IMR-90 (cell line): ENCODE data around the gene CUL4B. TPM values are rescaled to one million over a fixed set of nuclear protein-coding genes. Genes with fewer than 3 reads are reported as not detected.

Experiments
- ATAC-seq: fragments of 200-7000 bp; cut with Tn5 transposase; 2 replicates; pipeline ENCODE4 v1.9.1; 2020; ENCODE audit warnings: low read depth, mild to moderate bottlenecking, moderate library complexity
- BruUV-seq: library from RNA; stranded (reverse); fragments of 400-500 nt; replicated peaks from 2 replicates; lab custom pipeline; 2021; lab: Mats Ljungman, UMichigan
- CTCF ChIA-PET: fragments of 300-600 bp; formaldehyde crosslinking; extraction: SDS; loops from one replicate; lab custom pipeline; 2021; ENCODE audit warnings: antibody characterized with exemption; lab: Yijun Ruan, JAX
- POLR2A ChIA-PET: fragments of 300-600 bp; sonication (Branson Sonifier 250); formaldehyde crosslinking; loops from one replicate; lab custom pipeline; 2022; ENCODE audit warnings: antibody characterized with exemption; ENCODE audit not compliant: unreplicated experiment; lab: Charles Lee
- DNase-seq: peaks from one replicate; pipeline ENCODE4 v3.0.0; 2013
- H2AFZ ChIP-seq: replicated peaks from 2 replicates; pipeline ENCODE3; 2013; ENCODE audit warnings: low read length, mild to moderate bottlenecking; ENCODE audit not compliant: poor library complexity
- H2AK5ac ChIP-seq: 2 replicates; pipeline ENCODE4 v1.6.1; 2013; ENCODE audit warnings: low read depth, low read length, inconsistent platforms
- H2AK9ac ChIP-seq: replicated peaks from 2 replicates; pipeline ENCODE3; 2013; ENCODE audit warnings: mild to moderate bottlenecking, low read depth, low read length, moderate library complexity; ENCODE audit not compliant: poor library complexity
- H2BK120ac ChIP-seq: 2 replicates; pipeline ENCODE4 v1.6.1; 2013; ENCODE audit warnings: low read depth, low read length, inconsistent platforms
- H2BK15ac ChIP-seq: 3 replicates; pipeline ENCODE4 v1.6.1; 2013; ENCODE audit warnings: low read depth, low read length, inconsistent platforms
- H2BK20ac ChIP-seq: 2 replicates; pipeline ENCODE4 v1.6.1; 2013; ENCODE audit warnings: low read depth, mild to moderate bottlenecking, inconsistent platforms, low read length, moderate library complexity
- H2BK5ac ChIP-seq: 2 replicates; pipeline ENCODE4 v1.6.1; 2013; ENCODE audit warnings: mild to moderate bottlenecking, low read depth, low read length, inconsistent platforms; ENCODE audit not compliant: poor library complexity, severe bottlenecking
- H3K14ac ChIP-seq: replicated peaks from 2 replicates; pipeline ENCODE4 v1.6.1; 2013; ENCODE audit warnings: low read depth, low read length, inconsistent platforms
- H3K18ac ChIP-seq: 2 replicates; pipeline ENCODE4 v1.6.1; 2013; ENCODE audit warnings: low read depth, low read length, control low read depth
- H3K23ac ChIP-seq: 2 replicates; pipeline ENCODE4 v1.6.1; 2013; ENCODE audit warnings: low read depth, low read length, inconsistent platforms
- H3K27ac ChIP-seq: 2 replicates; pipeline ENCODE4 v1.5.1; 2013; ENCODE audit warnings: mild to moderate bottlenecking, control low read depth, low read length; ENCODE audit not compliant: insufficient read depth
- H3K27me3 ChIP-seq: 2 replicates; pipeline ENCODE4 v1.6.1; 2013; ENCODE audit warnings: low read length; ENCODE audit not compliant: control insufficient read depth, insufficient read depth
- H3K36me3 ChIP-seq: 2 replicates; pipeline ENCODE4 v1.6.1; 2013; ENCODE audit warnings: low read length, mixed read lengths; ENCODE audit not compliant: control insufficient read depth, insufficient read depth
- H3K4ac ChIP-seq: 2 replicates; pipeline ENCODE4 v1.6.1; 2013; ENCODE audit warnings: low read depth, low read length, inconsistent platforms
- H3K4me1 ChIP-seq: 2 replicates; pipeline ENCODE4 v1.6.1; 2013; ENCODE audit warnings: low read length, mixed read lengths; ENCODE audit not compliant: control insufficient read depth, insufficient read depth
- H3K4me2 ChIP-seq: 2 replicates; pipeline ENCODE4 v1.6.1; 2013; ENCODE audit warnings: low read depth, mild to moderate bottlenecking, control low read depth, low read length, moderate library complexity
- H3K4me3 ChIP-seq: 2 replicates; pipeline ENCODE4 v1.5.1; 2013; ENCODE audit warnings: low read depth, mild to moderate bottlenecking, control low read depth, low read length, moderate library complexity; ENCODE audit not compliant: insufficient read depth
- H3K56ac ChIP-seq: 2 replicates; pipeline ENCODE4 v1.6.1; 2013; ENCODE audit warnings: low read length, inconsistent platforms; ENCODE audit not compliant: insufficient read depth; ENCODE audit errors: extremely low read depth
- H3K79me1 ChIP-seq, 2 experiments: 2 replicates each; pipeline ENCODE4 v1.6.1; 2013; ENCODE audit warnings: low read length in 2 of 2, inconsistent platforms in 1 of 2, low read depth in 1 of 2
- H3K9ac ChIP-seq: 2 replicates; pipeline ENCODE4 v1.6.1; 2013; ENCODE audit warnings: low read depth, low read length, control low read depth
- H3K9me1 ChIP-seq: 2 replicates; pipeline ENCODE4 v1.6.1; 2013; ENCODE audit warnings: low read length, inconsistent platforms; ENCODE audit not compliant: insufficient read depth
- H3K9me3 ChIP-seq: 2 replicates; pipeline ENCODE4 v1.6.1; 2013; ENCODE audit warnings: low read length; ENCODE audit not compliant: control insufficient read depth, insufficient read depth
- H4K20me1 ChIP-seq: 2 replicates; pipeline ENCODE4 v1.6.1; 2013; ENCODE audit warnings: low read length, inconsistent platforms; ENCODE audit not compliant: insufficient read depth
- H4K5ac ChIP-seq: 2 replicates; pipeline ENCODE4 v1.6.1; 2013; ENCODE audit warnings: mild to moderate bottlenecking, low read depth, low read length, control low read depth
- H4K8ac ChIP-seq, 2 experiments: 2 replicates each; pipeline ENCODE4 v1.6.1; 2013; ENCODE audit warnings: low read depth in 2 of 2, low read length in 2 of 2, control low read depth in 1 of 2, inconsistent platforms in 1 of 2
- H4K91ac ChIP-seq: 2 replicates; pipeline ENCODE4 v1.6.1; 2013; ENCODE audit warnings: low read depth, low read length, inconsistent platforms; ENCODE audit not compliant: insufficient read depth
- BHLHE40 ChIP-seq: fragments of 150-350 bp; IDR thresholded peaks from 2 replicates; pipeline ENCODE4 v1.6.1; 2016; ENCODE audit warnings: mild to moderate bottlenecking, low read depth, low read length
- CEBPB ChIP-seq: IDR thresholded peaks from 2 replicates; pipeline ENCODE4 v1.6.1; 2012; ENCODE audit warnings: low read depth, low read length, improper control_type of control experiment
- CHD1 ChIP-seq: IDR thresholded peaks from 2 replicates; pipeline ENCODE4 v1.6.1; 2012; ENCODE audit warnings: low read depth, low read length, improper control_type of control experiment
- FOS ChIP-seq: fragments of 150-350 bp; IDR thresholded peaks from 2 replicates; pipeline ENCODE4 v1.6.1; 2016; ENCODE audit warnings: low read depth, low read length
- MAFK ChIP-seq: IDR thresholded peaks from 2 replicates; pipeline ENCODE4 v1.6.1; 2012; ENCODE audit warnings: low read depth, low read length, improper control_type of control experiment
- MAZ ChIP-seq: IDR thresholded peaks from 2 replicates; pipeline ENCODE4 v1.6.1; 2012; ENCODE audit warnings: low read depth, mild to moderate bottlenecking, low read length, improper control_type of control experiment, moderate library complexity, borderline replicate concordance
- MXI1 ChIP-seq: IDR thresholded peaks from 2 replicates; pipeline ENCODE4 v1.6.1; 2012; ENCODE audit warnings: low read depth, mild to moderate bottlenecking, low read length, moderate library complexity, borderline replicate concordance
- NFE2L2 ChIP-seq: fragments of 150-350 bp; IDR thresholded peaks from 2 replicates; pipeline ENCODE4 v1.6.1; 2016; ENCODE audit warnings: low read depth, mild to moderate bottlenecking, low read length
- POLR2A ChIP-seq: IDR thresholded peaks from 2 replicates; pipeline ENCODE4 v1.6.1; 2012; ENCODE audit warnings: mild to moderate bottlenecking, low read depth, low read length
- RAD21 ChIP-seq: IDR thresholded peaks from 2 replicates; pipeline ENCODE4 v1.6.1; 2012; ENCODE audit warnings: low read length, improper control_type of control experiment
- RCOR1 ChIP-seq: IDR thresholded peaks from 2 replicates; pipeline ENCODE4 v1.6.1; 2012; ENCODE audit warnings: mild to moderate bottlenecking, low read length, improper control_type of control experiment; ENCODE audit not compliant: insufficient replicate concordance
- RFX5 ChIP-seq: IDR thresholded peaks from 2 replicates; pipeline ENCODE4 v1.8.0; 2012; ENCODE audit warnings: low read depth, mild to moderate bottlenecking, low read length, moderate library complexity
- SMC3 ChIP-seq: fragments of 150-350 bp; IDR thresholded peaks from 2 replicates; pipeline ENCODE4 v1.6.1; 2016; ENCODE audit warnings: low read depth, mild to moderate bottlenecking, antibody characterized with exemption, low read length, moderate library complexity
- WGBS, 2 experiments: methylation state at CpG; one replicate each; pipeline versions ENCODE4 v1.1.5 to v1.1.7; 2013; ENCODE audit warnings: missing lambda C conversion rate in 2 of 2; ENCODE audit not compliant: insufficient read length in 1 of 2; ENCODE audit errors: extremely low coverage in 2 of 2; 5-methylcytosine and 5-hydroxymethylcytosine counted together
- dilution Hi-C: fragments of 300-500 bp; cut with HindIII; formaldehyde crosslinking; loops from one replicate; pipeline ENCODE4 v1.14.3; 2018; ENCODE audit warnings: low sequenced_read_pairs; ENCODE audit not compliant: unreplicated experiment
- in situ Hi-C: fragments of 300-500 bp; cut with MboI; formaldehyde crosslinking; loops from 3 replicates; pipeline ENCODE4 v1.14.3; 2019; ENCODE audit warnings: low sequenced_read_pairs, inconsistent platforms, mixed read lengths
- intact Hi-C: fragments of 100-400 bp; cut with micrococcal nuclease; formaldehyde crosslinking; loops from 2 replicates; pipeline ENCODE4 v1.10.0; 2022
- polyA plus RNA-seq, 3 experiments: library from polyadenylated mRNA; depleted of rRNA; stranded (reverse); fragments of >200 nt; gene quantifications; 2 replicates each; pipeline ENCODE4 v1.2.3, GENCODE V29; 2012; ENCODE audit warnings: low replicate concordance in 1 of 3
- total RNA-seq: library from RNA; depleted of rRNA; stranded (reverse); fragments of >200 nt; gene quantifications from 2 replicates; pipeline ENCODE4 v1.2.3, GENCODE V29; 2012
- TF ChIP-seq, protein P1 (sequence below): fragments of 150-350 bp; IDR thresholded peaks from 2 replicates; pipeline ENCODE4 v1.6.1; 2016; ENCODE audit warnings: low read depth, mild to moderate bottlenecking, low read length, moderate library complexity, borderline replicate concordance
- TF ChIP-seq, protein P2 (sequence below): fragments of 150-350 bp; IDR thresholded peaks from 2 replicates; pipeline ENCODE4 v1.6.1; 2017; ENCODE audit warnings: mild to moderate bottlenecking, antibody characterized with exemption, low read length, low read depth
- TF ChIP-seq, protein P3 (sequence below): conservative IDR thresholded peaks from 2 replicates; pipeline ENCODE4 v1.5.1; 2012; ENCODE audit warnings: mild to moderate bottlenecking, low read depth, low read length, improper control_type of control experiment

Gene CUL4B
- total and polyA plus RNA-seq, 2 of the 4 experiments (the other 2 are of a cell fraction) = 19.4 to 30.9 TPM

DNA sequence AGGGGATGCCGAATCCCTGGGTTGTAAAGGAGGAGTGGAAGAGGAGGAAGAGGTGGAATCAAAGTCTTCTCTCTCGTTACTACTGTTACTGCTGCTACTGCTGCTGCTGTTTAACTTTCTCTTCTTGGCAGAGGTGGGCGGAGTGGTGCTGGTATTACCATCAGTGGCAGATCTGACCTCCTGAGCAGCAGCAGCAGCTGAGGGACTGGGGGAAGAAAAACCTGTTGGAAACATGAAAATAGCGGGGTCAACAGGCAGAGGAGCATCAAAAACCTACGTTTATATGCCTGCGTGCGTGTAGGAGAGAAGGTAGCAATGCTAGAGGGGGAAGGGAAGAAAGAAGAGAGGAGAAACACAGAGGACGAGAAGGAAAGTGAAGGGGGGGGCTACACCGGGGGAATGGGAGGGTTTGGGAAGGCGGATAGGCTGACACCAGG, 339 bp downstream of the CUL4B start:
- in situ Hi-C loops = no loop called here
- Histone ChIP-seq H4K91ac (peak overlapping the region; percentile 86), H3K56ac (peak overlapping the region; percentile 87), H4K5ac (peak overlapping the region; percentile 93), H2AK5ac (peak overlapping the region; percentile 47; the same call in 1 of the 2 replicates), H2BK15ac (peak overlapping the region; percentile 82; the same call in 2 of the 3 replicates), H3K14ac (peak overlapping the region; percentile 90), H2BK5ac (peak overlapping the region; percentile 96), H3K27ac (peak overlapping the region; percentile 84), H4K20me1 (no peaks in the 10 kb centered on the region), H3K4ac (peak overlapping the region; percentile 94), H2BK20ac (peak overlapping the region; percentile 46; the same call in 1 of the 2 replicates), H2BK120ac (peak overlapping the region; percentile 62), H3K4me2 (peak overlapping the region; percentile 93), H3K79me1 (no peaks in the 10 kb centered on the region; a peak in 1 of 4 replicates), H3K9me3 (no peaks in the 10 kb centered on the region), H2AFZ (peak overlapping the region; percentile 94), H3K27me3 (no peaks in the 10 kb centered on the region), H2AK9ac (peak overlapping the region; percentile 87), H3K36me3 (no peaks in the 10 kb centered on the region; the same call in 1 of the 2 replicates), H3K9me1 (no peaks in the 10 kb centered on the region), H4K8ac (peak overlapping the region; percentile 65 to 75; a peak in 2 of 4 replicates), H3K4me1 (no peaks in the 10 kb centered on the region), H3K23ac (peak overlapping the region; percentile 62), H3K4me3 (peak overlapping the region; percentile 99), H3K18ac (peak overlapping the region; percentile 95), H3K9ac (peak overlapping the region; percentile 99)
- dilution Hi-C loops = no loop called here
- intact Hi-C loops = loop anchor here (1.0 to 2.0 kb wide), 2 partner anchors 10 to 70 kb away; partner anchors contain the start of gene C1GALT1C1
- DNase-seq (peak; percentile 39), ATAC-seq (peak; percentile 33)
- POLR2A ChIA-PET = interaction anchor here (0.6 to 2.0 kb wide), 3 partner anchors 11 to 85 kb away, joined by 3 to 10 read pairs (median 4); partner anchors contain the start of gene MCTS1
- 25% methylated on average over 2 of the region's 10 CpGs; no CpG with 5 or more reads in 1 of the 2 experiments for WGBS, 2 experiments
- TSS peak; percentile 92 for BruUV-seq
- TF ChIP-seq NFE2L2 = no peak
- no peak for TF ChIP-seq BHLHE40
- no peak for TF ChIP-seq MAFK
- TF ChIP-seq, protein P1, sequence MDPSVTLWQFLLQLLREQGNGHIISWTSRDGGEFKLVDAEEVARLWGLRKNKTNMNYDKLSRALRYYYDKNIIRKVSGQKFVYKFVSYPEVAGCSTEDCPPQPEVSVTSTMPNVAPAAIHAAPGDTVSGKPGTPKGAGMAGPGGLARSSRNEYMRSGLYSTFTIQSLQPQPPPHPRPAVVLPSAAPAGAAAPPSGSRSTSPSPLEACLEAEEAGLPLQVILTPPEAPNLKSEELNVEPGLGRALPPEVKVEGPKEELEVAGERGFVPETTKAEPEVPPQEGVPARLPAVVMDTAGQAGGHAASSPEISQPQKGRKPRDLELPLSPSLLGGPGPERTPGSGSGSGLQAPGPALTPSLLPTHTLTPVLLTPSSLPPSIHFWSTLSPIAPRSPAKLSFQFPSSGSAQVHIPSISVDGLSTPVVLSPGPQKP = no peak
- no peak for TF ChIP-seq MAZ
- TF ChIP-seq FOS = no peak
- no peak for TF ChIP-seq RFX5
- TF ChIP-seq, protein P2, sequence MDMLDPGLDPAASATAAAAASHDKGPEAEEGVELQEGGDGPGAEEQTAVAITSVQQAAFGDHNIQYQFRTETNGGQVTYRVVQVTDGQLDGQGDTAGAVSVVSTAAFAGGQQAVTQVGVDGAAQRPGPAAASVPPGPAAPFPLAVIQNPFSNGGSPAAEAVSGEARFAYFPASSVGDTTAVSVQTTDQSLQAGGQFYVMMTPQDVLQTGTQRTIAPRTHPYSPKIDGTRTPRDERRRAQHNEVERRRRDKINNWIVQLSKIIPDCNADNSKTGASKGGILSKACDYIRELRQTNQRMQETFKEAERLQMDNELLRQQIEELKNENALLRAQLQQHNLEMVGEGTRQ = no peak
- no peak for TF ChIP-seq RAD21
- TF ChIP-seq MXI1 = no peak
- TF ChIP-seq CEBPB = no peak
- no peak for TF ChIP-seq CHD1
- TF ChIP-seq RCOR1 = no peak
- no peak for TF ChIP-seq SMC3
- TF ChIP-seq, protein P3, sequence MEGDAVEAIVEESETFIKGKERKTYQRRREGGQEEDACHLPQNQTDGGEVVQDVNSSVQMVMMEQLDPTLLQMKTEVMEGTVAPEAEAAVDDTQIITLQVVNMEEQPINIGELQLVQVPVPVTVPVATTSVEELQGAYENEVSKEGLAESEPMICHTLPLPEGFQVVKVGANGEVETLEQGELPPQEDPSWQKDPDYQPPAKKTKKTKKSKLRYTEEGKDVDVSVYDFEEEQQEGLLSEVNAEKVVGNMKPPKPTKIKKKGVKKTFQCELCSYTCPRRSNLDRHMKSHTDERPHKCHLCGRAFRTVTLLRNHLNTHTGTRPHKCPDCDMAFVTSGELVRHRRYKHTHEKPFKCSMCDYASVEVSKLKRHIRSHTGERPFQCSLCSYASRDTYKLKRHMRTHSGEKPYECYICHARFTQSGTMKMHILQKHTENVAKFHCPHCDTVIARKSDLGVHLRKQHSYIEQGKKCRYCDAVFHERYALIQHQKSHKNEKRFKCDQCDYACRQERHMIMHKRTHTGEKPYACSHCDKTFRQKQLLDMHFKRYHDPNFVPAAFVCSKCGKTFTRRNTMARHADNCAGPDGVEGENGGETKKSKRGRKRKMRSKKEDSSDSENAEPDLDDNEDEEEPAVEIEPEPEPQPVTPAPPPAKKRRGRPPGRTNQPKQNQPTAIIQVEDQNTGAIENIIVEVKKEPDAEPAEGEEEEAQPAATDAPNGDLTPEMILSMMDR = no peak
- no peak for TF ChIP-seq POLR2A
- CTCF ChIA-PET = no interaction called here
